Measurements from ENCODE around the gene CGB2.
"Not testable (repeated sequence)": the region's sequence is repeated elsewhere in the genome, so short reads cannot be mapped to it uniquely, and the experiment has no call there.

Gene CGB2

DNA sequence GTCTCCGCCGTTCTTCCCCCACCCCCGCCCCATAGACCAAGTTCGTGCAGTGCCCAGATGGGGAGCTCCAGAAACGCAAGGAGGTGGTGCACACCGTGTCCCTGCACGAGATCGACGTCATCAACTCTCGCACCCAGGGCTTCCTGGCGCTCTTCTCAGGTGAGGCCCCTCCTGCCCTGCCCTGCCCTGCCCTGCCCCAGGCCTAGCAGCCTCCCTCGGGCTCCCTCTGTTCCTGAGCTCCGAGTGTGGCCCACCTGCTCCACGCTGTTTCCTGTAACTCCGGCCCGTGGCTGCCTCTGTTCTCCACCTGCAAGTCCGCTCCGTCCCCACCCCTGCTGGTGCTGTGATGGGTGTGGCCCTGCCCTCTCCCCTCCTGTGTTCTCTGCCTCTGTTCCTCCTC lies 21.2 kb upstream of the CGB2 start:
- no peak for DNase-seq (ENCODE audit: low spot score)

DNA sequence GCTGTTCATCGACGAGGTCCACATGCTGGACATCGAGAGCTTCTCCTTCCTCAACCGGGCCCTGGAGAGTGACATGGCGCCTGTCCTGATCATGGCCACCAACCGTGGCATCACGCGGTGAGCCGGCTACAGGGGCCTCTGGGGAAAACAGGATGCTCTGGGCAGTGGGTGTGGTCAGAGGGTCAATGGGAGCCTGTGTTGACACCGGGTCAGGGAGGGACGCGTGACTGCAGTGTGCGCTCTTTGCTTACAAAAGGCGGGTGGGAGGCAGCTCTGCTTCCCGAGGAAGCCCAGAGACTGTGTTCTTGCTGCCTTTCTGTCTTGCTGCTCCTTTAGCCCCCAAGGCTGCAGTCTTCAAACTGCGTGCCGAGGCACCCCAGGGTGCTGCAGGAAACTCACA lies 20.5 kb upstream of the CGB2 start:
- DNase-seq (ENCODE audit: low spot score) = no peak

DNA sequence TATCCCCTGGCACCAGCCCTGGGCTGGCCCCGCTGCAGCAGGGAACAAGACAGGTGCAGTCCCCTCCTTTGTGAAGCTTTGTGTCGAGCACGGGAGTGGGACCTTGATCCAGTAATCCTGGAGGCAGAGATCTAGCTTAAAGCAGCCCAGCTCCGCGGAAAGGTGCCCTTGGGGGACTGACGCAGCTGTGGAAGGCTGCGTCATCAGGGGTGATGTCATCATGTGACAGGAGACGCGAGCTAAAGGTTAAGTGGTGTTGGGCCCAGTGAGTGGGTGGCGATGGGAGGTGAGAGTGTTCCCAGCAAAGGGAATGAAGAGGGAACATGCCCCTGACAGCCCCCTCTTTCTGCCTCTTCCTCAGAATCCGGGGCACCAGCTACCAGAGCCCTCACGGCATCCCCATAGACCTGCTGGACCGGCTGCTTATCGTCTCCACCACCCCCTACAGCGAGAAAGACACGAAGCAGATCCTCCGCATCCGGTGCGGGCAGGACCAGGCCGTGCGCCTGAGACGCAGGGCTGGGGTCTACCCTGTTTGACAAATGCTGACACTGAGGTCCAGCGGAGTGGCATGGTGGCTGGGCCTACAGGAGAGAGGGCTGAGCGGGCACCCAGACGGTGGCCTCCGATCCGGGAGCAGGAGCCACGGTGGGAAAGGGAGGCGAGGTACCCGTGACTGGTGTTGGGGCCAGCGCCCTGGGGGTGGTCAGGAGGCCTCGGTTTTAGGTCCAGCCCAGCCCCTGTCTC lies 17.4 kb upstream of the CGB2 start:
- DNase-seq (ENCODE audit: low spot score) = peak; percentile 69

DNA sequence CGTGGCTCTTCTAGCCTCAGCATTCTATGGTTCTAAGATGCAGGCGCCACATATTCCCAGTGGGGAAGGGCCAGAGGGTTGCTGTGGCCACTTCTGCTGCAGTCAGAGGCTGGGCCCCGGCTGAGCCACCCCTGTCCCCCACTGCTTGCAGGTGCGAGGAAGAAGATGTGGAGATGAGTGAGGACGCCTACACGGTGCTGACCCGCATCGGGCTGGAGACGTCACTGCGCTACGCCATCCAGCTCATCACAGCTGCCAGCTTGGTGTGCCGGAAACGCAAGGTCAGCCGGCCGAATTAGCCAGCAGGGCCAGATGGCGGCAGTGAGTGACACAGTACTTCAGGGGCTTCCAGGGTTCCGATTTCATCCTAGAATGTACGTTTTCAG lies 16.8 kb upstream of the CGB2 start:
- DNase-seq (ENCODE audit: low spot score) = no peak

DNA sequence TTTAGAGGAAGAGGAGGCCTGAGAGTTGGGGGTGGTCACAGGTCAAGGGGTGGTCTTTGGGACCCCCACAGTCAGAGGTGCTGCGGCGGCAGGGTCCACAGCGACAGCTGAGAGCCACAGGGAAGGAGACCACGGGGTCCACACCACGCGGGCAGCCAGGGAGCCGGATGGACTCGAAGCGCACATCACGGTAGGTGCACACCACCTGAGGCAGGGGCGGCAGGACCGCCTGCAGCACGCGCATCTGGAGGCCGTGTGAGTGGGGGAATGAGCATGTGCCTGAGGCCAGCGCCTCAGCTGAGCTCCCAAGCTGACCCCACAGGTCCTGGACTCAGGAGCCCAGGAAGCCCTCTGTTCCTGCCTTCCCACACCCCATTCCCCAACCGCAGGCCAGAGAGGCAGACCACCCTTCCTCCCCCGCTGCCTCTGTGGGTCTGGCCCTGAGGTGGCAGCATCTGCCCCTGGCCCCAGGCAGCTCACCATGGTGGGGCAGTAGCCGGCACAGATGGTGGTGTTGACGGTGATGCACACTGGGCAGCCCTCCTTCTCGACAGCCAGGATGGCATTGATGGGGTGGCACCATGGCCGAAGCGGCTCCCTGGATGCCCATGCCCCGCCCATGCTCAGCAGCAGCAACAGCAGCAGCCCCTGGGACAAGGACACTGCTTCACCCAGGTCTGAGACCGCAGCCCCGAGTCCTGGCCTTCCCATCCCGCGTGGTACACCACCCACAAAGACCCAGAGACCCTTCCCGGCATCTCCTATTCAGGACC lies 15.4 kb upstream of the CGB2 start:
- DNase-seq (ENCODE audit: low spot score) = no peak

DNA sequence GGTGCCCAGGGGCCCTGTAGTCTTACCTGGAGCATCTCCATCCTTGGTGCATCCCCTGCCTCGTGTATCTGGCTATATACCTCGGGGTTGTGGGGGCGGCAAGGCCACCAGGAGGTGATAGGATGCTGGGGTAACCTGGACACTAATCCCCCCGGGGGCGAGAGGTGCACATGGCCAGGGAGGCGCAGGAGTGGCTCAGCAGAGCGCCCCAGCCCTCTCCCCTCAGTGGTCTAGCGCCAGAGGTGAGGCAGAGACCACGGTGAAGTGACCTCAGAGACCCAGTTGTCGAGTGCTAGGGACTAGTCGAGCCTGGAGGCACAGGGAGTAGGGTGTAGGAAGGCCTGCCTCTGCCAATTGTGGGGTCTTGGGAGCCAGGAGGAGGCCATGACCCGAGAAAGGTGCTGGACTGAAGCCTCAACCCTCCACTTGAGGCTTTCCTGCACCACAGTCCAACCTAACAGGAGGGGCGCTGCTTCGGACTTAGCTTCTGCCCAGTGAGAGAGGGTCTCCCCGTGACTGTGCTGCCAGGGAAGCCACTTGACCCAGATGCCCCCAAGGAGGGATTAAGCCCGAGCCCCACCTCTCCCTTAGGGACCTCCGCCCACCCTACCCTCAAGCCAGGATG lies 14.5 kb upstream of the CGB2 start, which contains the start of gene LHB:
TSS of gene LHB (minus strand) at position 51 of the 625 bp plus-strand sequence. CDS start at position 41, 10 bp downstream.
- DNase-seq (ENCODE audit: low spot score) = no peak

DNA sequence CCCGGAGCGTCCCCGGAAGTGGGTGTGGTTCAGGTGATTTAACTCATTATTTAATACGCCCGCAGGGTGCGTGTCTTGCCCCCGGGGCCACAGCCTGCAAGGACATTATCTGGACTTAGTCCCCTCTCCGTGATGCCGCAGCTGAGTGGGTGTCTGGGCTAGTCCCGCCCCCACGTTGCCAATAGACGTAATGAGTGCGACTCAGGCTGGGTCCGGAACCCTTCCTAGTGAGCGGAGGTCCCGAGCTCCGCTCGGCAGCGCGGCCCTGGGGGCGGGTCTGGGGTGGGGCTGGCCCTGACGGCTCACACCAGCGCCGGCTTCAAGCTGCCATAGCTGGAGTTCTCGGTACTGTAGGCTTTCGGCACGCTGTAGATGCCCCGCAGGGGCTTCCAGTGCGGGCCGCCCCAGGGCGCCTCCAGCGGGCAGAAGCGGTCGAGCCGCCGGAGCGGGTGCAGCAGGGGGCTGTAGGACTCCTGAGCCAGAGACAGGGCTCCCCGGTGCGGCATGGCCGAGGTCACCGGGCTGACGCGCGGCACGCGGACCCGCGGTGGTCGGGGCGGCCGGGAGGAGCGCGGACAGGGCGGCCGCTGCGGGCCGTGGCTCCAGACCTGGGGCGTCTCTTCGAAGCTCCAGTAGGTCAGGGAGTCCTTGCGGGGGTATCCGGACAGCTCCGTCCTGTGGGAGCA lies 13.9 kb upstream of the CGB2 start:
- DNase-seq (ENCODE audit: low spot score) = peak; percentile 87

DNA sequence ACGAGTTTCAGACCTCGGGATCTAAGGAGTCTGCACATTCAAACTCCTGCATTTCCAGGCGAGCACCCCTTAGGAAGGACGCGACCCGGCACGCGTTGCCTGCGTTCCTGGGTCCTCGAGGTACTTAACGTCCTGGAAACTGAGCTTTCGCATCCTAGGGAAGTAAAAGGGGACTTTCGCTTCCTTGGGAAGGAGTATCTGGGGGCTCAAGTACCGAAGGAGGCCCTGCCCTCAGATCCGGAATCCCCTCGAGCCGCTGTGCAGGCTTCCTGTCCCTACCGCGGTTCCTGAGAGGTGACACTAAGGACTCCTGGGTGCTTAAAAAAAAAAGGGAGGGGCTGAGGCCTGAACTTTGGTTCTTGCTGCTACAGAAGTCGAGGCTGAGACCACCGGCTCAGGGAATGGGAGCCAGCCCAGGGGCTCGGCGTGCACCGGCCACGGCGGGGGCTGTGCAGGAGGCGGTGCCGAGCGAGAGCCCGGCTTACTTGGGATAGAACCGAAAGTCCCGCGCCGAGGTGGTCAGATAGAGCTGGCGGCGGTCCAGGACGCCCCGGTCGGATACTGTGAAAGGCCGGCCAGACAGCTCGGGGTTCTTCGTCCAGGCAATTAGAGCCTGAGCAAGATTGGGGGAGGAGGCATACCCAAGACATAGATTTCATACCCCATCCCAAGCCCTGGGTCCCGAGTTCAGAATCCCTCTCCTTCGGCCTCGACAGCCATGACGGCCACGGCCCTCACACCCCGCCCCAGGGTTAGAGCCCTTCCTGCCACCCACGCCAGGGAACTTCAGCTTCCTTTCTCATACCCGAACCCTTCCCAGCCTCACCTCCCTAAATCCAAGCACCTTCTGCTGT lies 13.1 kb upstream of the CGB2 start:
- DNase-seq (ENCODE audit: low spot score) = peak; percentile 51

DNA sequence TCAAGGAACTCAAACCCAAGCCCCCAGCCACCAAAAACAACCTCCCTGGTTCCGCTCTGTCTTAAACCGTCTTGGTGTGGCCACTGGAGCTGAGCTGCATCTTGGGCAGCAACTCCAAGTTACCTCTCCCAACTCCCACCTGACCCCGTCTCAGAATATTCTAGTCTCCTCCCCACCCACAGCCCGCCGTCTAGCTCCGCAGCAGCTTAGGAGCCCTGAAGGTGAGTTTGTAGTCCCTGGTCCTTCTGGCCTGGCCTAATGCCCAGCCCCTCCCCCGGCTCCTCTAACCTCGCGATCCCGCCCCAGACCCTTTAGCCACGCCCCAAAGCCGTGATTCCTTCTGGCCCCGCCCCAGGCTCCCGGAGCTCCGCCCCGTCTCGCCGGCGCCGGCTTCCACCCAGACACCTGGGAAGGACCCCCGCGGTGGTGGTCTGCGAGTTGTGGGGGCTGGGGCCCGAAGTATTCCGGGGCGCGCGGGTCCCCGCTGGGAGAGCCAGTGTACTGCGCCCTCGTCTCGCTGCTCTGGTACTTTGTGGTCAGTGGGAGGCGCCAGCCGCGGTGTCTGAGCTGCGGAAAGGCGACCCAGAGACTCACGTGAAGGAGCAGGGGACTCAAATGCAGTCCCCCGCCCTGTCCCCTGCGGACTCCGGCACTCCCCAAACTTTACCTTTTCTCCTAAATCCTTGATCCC lies 12.3 kb upstream of the CGB2 start:
- DNase-seq (ENCODE audit: low spot score) = peak; percentile 80

DNA sequence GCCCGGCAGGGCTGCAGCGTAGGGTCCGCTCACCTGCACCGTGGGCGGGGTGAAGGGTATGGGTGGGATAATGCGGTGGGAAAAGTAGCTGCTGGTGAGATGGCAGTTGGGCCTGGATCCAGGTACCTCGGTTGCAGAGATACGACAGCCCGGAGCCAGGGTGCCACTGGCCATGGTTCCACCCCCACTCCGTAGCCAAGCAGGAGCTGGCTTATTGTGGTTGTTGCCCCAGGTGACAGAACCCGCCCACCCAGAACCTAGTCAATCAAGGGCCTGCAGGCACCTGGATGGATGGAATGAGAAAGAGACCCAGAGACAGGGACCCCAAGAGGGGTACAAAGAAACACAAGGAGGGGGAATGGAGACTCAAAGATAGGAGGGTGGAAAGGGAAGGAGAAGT lies 11.3 kb upstream of the CGB2 start:
- DNase-seq (ENCODE audit: low spot score) = no peak

DNA sequence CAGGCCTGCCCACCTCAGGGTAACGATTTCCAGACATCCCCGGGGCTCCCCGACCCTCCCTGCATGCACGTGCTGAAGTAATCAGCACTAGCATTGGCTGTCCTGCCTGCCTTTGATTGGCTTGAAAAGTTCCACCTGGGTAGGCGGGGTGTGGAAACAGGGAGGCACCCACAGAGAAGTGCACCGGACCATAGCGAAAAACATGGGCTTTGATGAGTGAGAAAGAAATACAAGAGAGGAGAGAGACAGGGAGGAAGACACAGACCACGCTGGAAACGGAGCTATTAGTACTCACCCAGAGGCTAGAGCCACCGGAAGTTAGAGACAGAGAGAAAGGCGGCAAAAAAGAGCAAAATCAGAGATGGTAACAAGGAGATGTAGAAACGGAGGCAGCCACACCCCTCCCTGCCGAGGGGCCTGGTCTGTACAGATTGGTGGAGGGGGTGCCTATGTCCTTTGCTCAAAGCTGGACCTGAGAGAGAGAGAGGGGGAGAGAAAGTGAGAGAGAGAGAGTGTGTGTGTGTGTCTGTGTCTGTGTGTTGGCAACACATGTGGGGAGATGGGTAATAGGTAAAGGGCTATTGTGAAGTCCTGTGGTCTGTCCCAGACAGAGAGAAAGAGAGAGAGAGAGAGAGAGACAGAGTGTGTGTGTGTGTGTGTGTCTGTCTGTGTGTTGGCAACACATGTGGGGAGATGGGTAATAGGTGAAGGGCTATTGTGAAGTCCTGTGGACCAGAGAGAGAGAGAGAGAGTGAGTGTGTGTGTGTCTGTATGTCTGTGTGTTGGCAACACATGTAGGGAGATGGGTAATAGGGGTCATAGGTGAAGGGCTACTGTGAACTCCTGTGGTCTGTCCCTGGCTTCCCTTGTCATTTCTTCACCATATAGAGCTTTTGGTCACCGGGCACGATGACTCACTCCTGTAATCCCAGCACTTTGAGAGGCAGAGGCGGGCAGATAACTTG lies 10.5 kb upstream of the CGB2 start:
- peak; percentile 49 for DNase-seq (ENCODE audit: low spot score)

DNA sequence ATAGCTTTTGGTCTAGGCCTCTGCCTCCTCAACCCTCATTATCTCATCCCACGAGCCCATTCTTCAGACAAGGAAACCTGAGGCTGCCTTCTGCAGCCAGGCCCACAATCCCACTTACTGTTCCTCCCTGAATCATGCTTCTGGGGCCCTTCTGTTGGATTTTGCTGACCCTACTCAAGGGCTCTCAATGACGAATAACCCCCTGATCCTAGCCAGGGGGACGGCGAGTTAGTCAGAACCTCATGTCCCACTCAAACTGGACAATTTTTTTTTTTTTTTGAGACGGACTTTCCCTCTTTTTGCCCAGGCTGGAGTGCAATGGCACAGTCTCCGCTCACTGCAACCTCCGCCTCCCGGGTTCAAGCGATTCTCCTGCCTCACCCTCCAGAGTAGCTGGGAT lies 9.6 kb upstream of the CGB2 start:
- no peak for DNase-seq (ENCODE audit: low spot score)

DNA sequence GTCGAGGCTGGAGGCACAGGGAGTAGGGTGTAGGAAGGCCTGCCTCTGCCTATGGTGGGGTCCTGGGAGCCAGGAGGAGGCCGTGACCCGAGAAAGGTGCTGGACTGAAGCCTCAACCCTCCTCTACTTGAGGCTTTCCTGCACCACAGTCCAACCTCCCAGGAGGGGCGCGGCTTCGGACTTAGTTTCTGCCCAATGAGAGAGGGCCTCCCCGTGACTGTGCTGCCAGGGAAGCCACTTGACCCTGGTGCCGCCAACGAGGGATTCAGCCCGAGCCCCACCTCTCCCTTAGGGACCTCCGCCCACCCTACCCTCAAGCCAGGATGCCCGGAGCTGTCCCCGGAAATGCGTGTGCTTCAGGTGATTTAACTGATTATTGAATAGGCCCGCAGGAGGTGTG lies 7.5 kb upstream of the CGB2 start, which contains the start of gene CGB3:
TSS of gene CGB3 (minus strand) at position 101 of the 400 bp plus-strand sequence. CDS start 362 bp downstream, outside the sequence.
- DNase-seq (ENCODE audit: low spot score) = not testable (repeated sequence)

DNA sequence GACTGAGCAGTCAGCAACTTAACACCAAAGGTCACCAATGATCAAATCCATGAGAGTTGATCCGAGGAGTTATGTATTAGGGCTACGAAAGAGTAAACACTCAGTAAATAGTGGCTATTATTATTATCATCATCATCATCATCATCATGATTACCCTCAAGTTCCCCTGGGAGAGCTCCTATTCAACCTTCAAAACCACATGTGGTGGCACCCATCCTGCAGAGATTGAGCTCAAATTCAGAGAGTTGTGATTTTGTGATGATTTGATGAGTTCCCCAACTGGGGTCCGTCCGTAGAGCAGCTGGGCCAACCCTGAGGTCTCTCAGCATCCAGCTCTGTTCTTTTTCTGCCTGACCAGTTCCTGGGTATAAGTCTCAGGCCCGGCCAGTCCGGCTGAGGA lies 6.6 kb upstream of the CGB2 start:
- DNase-seq (ENCODE audit: low spot score) = not testable (repeated sequence)

DNA sequence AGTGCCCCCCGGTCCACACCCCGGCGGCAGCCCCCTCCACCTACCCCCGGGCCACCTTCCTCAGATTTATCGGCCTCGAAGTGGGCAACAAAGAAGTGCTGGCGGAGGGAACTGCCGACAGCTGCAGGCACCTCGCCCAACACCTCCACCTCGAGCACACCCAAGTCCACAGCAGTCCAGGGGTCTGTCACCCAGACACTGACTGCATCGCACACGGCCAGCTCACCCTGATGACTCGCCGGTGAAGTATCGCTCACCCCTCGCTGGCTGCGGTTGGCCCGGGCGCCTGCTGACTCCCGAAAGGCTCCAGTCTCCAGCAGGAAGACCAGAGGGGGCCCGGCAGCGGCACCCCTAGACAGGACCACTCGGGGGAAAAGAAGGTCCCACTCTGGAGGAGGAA lies 6.1 kb upstream of the CGB2 start:
- not testable (repeated sequence) for DNase-seq (ENCODE audit: low spot score)

DNA sequence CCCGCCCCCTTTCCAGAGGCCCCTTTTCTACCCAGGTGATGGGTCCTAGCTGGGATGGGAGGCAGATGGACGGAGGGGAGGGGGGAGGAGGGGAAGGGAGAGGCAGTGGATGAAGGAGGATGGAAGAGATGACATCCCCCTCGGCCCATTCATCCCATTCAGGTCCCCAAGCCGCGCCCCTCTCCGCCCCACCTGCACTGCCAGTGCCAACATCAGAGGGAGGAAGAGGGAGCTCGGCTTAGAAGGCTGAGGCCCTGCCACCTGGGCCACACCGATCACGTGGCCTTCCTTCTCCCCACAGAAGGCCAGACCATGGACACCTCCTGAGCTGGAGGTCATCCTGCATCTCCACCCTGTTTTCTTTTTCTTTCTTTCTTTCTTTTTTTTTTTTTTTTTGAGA lies 3.0 kb upstream of the CGB2 start:
- not testable (repeated sequence) for DNase-seq (ENCODE audit: low spot score)

DNA sequence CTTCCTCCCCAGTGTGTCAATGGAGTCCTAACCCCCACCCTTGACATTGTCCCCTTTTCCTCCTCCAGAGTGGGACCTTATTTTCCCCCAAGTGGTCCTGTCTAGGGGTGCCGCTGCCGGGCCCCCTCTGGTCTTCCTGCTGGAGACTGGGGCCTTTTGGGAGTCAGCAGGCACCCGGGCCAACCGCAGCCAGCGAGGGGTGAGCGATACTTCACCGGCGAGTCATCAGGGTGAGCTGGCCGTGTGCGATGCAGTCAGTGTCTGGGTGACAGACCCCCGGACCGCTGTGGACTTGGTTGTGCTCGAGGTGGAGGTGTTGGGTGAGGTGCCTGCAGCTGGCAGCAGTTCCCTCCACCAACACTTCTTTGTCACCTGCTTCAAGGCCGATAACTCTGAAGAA lies 1.9 kb upstream of the CGB2 start:
- not testable (repeated sequence) for DNase-seq (ENCODE audit: low spot score)

DNA sequence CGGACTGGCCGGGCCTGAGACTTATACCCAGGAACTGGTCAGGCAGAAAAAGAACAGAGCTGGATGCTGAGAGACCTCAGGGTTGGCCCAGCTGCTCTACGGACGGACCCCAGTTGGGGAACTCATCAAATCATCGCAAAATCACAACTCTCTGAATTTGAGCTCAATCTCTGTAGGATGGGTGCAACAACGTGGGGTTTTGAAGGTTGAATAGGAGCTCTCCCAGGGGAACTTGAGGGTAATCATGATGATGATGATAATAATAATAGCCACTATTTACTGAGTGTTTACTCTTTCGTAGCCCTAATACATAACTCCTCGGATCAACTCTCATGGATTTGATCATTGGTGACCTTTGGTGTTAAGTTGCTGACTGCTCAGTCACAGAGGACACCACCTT lies 1.4 kb upstream of the CGB2 start:
- DNase-seq (ENCODE audit: low spot score) = not testable (repeated sequence)

DNA sequence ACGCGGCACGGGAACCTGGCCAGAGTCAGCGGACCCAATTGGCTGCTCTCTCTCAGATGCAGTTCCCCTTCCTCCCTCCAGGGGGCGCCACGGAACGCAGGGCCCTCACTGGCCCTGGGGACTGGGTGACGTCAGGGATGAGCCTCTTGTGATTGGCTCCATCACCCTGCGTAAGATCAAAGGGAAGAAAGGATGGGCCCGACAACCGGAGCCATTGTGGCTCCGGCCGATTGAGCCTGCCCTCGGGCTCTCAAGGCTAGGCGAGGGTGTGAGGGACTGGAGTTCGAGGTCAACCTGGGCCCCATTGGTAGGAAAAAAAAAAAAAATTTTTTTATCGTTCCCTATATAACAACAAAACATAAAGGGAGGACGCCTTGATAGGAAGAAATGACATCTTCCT lies 5.1 kb downstream of the CGB2 start, which contains the start of gene CGB1:
TSS of gene CGB1 (minus strand) at position 81 of the 400 bp plus-strand sequence. CDS start 184 bp downstream, outside the sequence.
- peak; percentile 44 for DNase-seq (ENCODE audit: low spot score)

Data from RKO (cell line).